ENCODE results near the gene CORO6. TPM values are rescaled to one million over a fixed set of nuclear protein-coding genes. Genes with fewer than 3 reads are reported as not detected.

CORO6 gene
- total RNA-seq, 2 donors from 2014 or later = 2.9 to 4.4 TPM

GRCh38 chr17:29572691-29573557 is 49.8 kb downstream of the CORO6 start:
- intact Hi-C loops (cut with DNase I, micrococcal nuclease) = no loop called here
- ATAC-seq (no peak), DNase-seq (peak in 1 of 2 donors; percentile 53)

GRCh38 chr17:29571883-29572681 is 50.6 kb downstream of the CORO6 start:
- DNase-seq (peak in 1 of 2 donors; percentile 17), ATAC-seq (no peak)
- intact Hi-C loops (cut with DNase I, micrococcal nuclease) = no loop called here

DNA sequence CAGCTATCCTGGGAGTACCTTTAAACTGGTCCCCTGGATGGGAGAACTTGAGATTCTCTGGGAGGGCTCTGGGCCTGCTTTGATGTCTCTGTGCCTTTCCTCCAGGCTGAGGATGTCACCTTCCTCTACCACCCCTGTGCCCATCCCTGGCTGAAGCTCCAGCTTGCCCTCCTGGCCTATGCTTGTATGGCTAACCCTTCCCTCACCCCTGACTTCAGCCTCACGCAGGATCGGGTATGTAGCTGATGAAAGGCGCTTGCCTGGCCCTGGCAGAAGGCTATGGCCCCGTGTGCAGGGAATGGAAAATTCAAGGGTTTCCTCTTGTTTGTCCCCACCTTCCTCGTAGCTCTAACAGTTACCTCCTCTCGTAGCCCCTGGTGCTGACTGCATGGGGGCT is 51.2 kb downstream of the CORO6 start:
- intact Hi-C loops (cut with DNase I, micrococcal nuclease) = no loop called here
- peak in 1 of 2 donors; percentile 4 for DNase-seq
- no peak for ATAC-seq

- intact Hi-C loops (cut with DNase I, micrococcal nuclease) = no loop called here
- ATAC-seq = no peak
- DNase-seq = peak in 1 of 2 donors; percentile 26
Observed at GRCh38 chr17:29570521-29570920, 52.2 kb downstream of the CORO6 start.

DNA sequence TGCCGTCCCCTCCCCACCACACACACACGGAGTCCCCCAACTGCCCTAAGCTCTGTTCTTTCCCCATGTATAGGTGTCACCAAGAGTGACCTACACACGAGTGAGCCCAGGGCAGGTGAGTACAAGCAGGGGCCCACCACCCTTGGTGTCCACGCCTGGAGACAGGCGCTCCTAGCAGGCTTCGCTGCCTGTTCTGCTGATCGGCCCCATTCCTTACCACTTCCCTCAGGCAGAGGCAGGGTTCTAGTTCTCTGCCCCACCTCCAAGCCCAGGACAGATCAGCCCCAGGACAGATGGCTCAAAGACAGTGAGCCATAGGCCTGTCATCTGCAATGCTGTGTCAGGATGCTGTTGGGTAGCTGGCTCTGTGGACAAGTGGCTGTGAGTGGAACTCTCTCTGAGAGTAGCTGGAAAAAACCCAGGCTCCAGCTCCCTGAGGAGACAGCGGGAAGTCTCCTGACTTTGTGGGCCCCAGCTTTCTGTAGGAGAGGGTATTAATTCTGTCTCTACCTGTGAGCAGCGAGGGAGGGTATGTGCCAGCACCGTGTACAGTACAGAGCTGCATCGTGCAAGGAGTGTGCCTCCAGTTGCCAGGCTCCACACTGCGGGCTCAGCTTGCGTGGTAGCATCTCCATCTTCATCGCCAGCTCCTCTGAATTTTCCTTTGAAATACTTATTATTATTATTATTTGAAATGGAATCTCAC is 53.3 kb downstream of the CORO6 start:
- peak in 1 of 2 donors; percentile 6 for DNase-seq
- ATAC-seq = no peak
- intact Hi-C loops (cut with DNase I, micrococcal nuclease) = no loop called here

- DNase-seq (peak; percentile 90 to 94), ATAC-seq (peak; percentile 55)
- intact Hi-C loops (cut with DNase I, micrococcal nuclease) = no loop called here
Observed at GRCh38 chr17:29568331-29569244, 54.1 kb downstream of the CORO6 start, which contains the start of gene TP53I13. Gene TP53I13, plus strand, starts transcription at chr17:29568701. Its CDS starts 58 bp downstream, at chr17:29568759.

DNA sequence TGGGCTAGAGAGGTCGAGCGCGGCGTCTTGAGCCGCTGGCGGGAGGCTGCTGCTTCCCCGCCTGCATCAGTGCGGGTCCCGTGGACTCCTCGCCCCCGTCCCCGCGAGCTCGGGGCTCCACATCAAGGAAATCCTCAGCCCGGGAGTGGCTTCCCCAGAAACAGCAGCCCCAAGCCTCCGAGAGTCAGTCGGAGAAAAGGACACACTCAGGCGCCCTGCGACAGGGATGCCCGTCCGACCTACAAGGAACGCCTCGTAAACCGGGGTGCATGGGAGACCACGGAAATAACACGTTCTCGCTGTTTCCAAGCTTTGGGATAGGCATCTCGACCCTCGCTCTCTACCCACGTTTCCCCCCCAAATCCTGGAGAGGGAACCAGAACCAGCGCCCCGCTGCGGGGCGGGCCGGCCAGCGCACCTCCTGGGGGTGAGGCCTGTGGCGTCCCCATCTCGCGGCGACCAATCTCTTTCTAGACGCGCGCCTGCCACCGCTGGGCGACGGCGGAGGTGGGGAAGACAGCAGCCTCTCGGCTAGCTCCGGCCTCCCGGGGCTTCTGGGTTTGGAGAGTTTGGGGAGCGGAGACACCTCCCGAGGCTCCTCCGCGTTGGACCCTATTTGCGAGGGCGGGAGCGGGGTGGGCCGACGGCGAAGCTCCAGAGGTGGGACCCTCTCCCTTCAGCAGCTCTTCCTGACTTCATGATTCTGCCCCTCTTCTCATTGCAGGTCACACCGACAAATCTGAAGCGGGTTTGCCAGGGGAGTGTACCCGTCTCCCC is 55.0 kb downstream of the CORO6 start:
- DNase-seq (peak; percentile 79 to 82), ATAC-seq (peak; percentile 47)
- intact Hi-C loops (cut with DNase I, micrococcal nuclease) = no loop called here

DNA sequence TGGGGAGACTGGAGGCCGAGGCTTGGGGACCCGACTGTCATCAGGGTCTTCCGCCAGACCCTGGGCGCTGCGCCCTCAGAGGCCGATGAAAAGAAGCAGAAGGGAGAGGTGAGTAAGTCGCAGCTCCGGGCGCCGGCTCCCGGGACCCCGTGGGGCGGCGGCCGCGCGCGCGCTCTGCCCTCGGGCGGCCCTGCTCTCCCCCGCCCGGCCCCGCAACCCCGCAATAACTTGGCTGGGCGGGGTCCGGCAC is 55.5 kb downstream of the CORO6 start:
- ATAC-seq = peak; percentile 21
- intact Hi-C loops (cut with DNase I, micrococcal nuclease) = no loop called here
- DNase-seq = no peak

GRCh38 chr17:29566473-29567303 is 56.0 kb downstream of the CORO6 start, which contains the start of gene ABHD15:
Gene ABHD15, minus strand, starts transcription at chr17:29567037. Its CDS starts 71 bp downstream, at chr17:29566966.
- DNase-seq (peak; percentile 77 to 83), ATAC-seq (peak; percentile 61)
- intact Hi-C loops (cut with DNase I, micrococcal nuclease) = no loop called here

DNA sequence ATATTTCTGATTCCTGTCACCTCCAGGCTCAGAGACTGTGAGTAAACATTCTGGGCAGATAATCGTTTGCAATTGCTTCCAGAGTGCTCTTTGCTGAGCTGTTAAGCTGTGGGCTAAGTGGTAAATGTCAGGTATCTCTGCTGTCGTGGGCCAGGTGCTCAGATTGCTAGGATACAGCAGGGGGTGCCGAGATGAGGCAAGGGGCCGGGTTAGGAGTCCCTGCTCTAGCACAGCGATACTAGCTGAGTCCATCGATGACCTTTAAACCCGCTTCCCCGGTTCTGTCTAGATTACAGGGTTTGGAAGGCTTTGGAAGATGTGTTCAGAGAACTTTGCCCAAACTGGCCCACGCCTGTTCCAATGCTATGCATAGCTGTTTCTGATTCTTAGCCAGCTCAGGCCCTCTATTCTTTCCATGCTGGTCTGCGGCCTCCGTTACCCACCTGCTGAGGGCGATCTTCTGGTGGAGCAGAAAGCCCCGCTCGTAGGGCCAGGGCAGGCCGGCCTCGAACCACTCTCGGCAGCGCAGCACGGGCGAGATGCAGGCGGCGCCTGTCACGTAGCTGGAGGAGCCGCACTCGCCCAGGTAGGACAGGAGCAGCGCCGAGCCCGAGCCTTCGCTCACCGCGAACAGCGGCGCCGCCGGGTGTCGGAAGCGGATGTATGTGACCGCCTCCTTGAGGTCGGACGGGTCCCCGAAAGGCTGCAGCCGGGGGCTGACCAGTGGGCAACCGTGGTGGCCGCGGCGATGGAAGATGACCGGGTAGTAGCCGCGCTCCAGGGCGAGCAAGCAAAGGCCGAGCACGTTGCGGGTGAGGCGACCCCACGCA is 56.9 kb downstream of the CORO6 start:
- ATAC-seq (peak; percentile 35), DNase-seq (peak in 1 of 2 donors; percentile 79)
- intact Hi-C loops (cut with DNase I, micrococcal nuclease) = no loop called here

Other genes starting within 250 kb of the CORO6 start
- gene TAOK1, start 232.5 kb downstream of the CORO6 start, total RNA-seq = 10 to 100 TPM; 50.6 to 54.9 TPM
- 10 to 100 TPM; 19.5 to 24.0 TPM for gene ABHD15, start 55.9 kb downstream of the CORO6 start, total RNA-seq
- 10 to 100 TPM; 58.3 to 62.7 TPM for gene TP53I13, start 54.2 kb downstream of the CORO6 start, total RNA-seq
- gene GIT1, start 33.3 kb downstream of the CORO6 start, total RNA-seq = 10 to 100 TPM; 30.8 to 33.2 TPM
- 1 to 10 TPM; 3.8 to 4.1 TPM for gene ANKRD13B, start 29.8 kb downstream of the CORO6 start, total RNA-seq